GM18502 (cell line): Measurements from ENCODE around the gene ALCAM.

ENCODE experiments used
- ATAC-seq: cut with Tn5 transposase; IDR thresholded peaks from one replicate; pipeline ENCODE4 v1.9.1; 2021; ENCODE audit warnings: mild to moderate bottlenecking; ENCODE audit not compliant: unreplicated experiment, poor library complexity

Gene ALCAM

DNA sequence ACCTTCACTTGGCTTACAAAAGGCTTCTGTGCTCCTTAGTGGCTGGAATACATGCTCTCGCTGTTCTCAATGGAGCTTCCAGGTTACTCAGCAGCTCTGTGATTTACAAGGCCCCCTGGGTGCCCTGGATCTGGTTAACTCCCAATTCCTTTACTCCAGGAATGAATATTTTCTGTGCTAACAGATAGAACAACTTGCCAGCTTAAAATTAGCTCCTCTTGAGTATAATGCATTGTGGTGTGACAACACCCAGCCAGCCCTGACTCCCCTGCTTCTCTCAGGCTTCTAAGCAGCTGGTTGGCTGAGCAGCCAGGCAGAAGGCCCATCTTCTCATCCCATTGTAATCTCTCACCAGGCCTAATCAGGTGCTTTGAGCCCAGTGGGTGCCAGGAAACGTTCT lies 246.4 kb downstream of the ALCAM start:
- ATAC-seq = no peak

DNA sequence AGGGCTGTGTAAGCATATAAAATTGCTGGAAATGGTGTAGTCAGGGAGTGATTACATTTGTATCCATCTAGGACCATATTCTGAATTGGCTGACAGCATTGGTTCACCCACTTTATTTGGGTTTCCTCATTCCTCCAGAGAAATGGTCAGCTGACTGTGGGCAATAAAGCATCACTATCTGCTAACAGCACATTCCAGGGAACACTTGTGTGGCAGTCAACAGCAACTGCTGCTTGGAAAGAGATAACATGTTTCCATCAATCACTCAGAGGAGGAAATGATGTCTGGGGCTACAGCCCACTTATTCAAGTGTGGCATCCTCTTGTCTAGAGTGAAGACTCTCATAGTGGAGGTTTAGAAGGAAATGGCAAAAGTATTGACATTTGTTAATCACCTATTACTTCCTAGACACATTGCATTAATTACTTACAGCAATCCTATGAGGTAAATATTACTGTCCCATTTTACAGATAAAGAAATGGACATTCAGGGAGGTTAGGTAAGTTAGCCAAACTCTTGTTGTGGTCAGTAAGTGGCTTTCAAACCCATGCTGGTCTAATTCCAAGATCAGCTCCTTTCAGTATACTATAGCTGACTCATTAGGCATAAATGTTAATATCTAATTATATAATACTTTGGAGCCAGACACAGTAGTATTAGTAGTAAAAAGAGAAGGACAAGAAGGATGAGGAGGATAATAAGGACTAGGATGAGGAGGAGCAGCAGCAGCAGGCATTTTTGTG lies 247.8 kb downstream of the ALCAM start:
- ATAC-seq = no peak

DNA sequence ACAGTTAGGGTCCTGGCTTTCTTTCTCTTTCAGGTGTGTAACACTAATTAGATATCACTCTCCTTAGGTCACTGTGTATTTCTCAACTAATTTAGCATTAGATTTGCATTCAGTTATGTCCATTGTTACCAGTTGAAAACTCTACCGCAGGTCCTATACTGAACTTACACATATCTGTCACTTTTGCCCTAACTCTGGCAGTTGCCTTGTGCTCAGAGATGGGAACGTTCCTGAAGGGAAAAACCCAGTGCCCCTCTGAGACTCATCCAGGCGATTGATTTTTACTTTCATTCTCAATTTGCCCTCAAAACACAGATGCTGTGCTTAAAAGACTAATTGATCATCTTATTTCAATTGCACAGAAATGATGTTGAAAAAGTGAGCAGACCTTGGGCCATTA lies 249.1 kb downstream of the ALCAM start:
- no peak for ATAC-seq

DNA sequence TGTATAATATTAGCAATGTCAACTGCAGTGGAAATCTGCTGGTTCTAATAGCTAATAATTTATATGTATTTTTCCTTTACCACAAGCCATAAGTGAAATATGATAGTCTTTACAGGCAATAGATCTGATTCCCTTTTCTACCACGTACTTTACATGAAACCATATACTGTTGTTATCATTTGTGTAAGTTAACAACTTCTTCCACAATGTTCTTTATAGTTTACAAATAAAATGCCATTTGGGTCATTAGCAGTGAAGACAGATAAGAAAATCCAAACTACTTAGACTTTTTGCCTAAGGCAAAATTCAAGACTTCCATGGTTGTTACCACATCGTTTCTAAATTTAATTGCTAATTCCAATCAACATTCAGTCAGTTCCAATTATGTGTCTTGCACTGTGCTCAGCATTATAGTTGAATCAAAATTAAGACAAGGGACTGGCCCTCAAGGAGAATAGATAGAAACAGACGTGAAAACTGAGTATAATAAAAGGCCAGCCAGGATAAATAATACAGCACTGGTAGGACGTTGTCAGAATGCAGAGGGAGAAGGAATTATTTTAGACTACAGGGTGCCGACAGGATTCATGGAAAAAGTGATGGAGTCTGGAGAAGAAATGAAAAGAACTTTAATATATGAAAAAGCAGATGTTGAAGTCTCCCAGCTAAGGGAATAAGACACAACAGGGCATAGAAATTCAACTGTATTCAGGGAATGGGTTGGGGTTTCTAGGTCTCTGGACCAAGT lies 249.8 kb downstream of the ALCAM start:
- no peak for ATAC-seq

DNA sequence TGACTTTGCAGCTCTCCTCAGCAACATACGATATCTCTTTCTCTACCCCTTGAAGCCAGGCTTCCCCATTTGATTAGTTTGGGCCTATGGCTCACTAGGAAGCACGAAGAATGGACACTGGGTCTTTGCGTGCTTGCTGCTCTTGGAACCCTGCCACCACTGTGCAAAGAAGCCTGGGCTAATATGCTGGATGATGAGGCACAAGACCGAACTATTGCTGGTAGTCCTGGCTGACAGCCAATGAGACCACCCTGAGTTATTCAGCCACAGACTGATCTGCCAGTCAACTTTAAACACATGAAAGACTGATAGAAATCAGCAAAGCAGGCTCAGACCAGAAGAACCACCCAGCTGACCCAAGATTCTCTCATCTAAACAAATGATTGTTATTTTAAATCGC lies 251.8 kb downstream of the ALCAM start:
- no peak for ATAC-seq

DNA sequence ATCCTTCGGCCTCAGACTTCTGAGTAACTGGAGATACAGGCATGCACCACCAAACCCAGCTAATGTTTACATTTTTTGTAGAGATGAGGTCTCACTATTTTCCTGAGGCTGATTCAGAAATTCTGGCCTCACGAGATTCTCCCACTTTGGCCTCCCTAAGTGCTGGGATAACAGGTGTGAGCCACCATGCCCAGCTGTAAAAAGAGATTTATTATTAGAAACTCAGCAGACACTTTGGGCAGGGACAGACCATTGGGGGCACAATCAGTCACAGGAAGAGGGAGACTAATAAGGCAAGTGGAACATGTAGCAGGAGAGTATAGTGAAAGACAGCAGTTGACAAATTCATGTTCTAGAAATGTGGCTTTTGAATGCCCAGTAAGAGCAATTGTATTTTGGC lies 252.9 kb downstream of the ALCAM start:
- no peak for ATAC-seq

DNA sequence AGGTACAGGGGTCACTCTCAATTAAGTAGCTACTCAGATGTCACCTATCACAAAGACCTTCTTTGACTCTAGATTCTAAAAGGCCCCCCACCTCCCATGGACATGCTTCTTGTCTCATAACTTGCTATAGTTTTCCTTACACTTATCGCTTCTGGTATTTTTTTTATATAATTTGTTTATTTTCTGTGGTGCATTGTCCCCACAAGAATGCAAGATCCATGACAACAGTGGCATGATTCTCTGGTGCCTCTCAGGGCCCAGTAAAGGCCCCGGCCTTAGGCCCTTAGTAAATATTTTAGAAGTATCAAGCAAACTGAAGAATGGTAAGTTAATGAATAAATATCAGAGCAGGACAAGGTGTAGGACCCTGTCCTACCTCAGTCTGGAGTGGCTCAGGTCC lies 253.5 kb downstream of the ALCAM start:
- ATAC-seq = no peak

DNA sequence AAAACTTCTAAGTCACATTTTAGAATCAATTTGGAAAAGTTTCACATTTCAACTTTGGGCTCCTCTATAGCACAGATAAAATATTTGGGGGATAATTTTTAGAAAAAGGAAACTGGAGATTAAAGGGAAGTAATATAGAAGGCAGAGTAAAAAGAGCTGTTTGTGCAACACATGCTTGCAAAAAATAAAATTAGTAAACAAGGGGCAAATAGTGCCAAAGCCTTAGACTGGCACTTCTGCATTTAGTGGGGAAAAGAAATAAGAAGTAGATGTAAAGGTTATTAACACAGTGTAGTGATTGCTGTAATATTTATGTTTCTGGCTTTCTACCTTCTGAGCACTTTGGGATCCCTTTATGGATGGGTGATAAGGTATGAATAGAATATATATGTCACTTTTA lies 255.5 kb downstream of the ALCAM start:
- no peak for ATAC-seq
